ENCODE results near the gene SCN8A.

SCN8A gene

GRCh38 chr12:51852404-51853137, 261.5 kb downstream of the SCN8A start:
- DNase-seq (ENCODE audit: low spot score) = no peak

DNA sequence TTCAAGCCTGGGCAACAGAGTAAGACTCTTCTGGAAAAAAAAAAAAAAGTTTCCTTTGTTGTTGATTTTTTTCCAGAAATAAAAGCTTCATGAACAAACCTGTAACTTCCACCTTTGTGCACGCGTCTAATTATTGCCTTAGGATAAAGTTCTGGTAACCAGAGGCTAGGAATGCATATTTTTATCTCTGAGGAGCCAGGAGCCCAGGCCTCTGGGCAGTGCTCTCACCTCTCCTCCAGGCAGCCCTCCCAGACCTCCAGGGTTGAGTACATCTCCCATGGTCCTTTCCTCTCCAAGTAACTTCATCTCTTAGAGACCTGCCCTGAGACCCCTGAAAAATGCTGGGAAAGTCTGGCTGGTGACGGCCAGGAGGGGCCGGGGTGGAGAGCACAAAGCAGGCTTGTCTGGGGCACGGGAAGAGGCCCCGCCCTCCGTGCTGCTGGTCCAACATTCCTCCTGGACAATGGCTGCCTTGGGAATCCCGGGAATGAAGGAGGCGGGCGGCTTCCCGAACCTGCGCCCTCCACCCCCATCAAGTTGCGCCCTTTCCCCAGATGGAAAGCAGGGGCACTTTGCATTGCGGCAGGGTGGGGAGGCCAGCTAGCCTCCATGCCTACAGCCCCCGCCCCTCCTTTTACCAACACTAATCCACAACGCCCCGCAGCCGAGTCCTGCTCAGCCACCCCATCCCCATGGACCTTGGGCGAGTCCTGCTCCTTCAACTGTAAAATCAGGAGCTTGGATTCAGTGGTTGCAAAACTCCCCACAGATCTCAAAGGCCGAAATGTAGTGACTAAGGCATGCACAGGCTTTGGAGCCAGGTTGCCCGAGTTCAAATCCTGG, 264.8 kb downstream of the SCN8A start:
- peak; percentile 31 for DNase-seq (ENCODE audit: low spot score)

- no peak for DNase-seq (ENCODE audit: low spot score)
Observed at GRCh38 chr12:51860986-51861385, 270.0 kb downstream of the SCN8A start.
